SK-N-MC (cell line): ENCODE measurements around the gene C12orf43.

Experiments
- DNase-seq: peaks from one replicate; pipeline ENCODE4 v3.0.0-alpha.2; 2011; ENCODE audit warnings: low read depth, low spot score
- H3K27ac ChIP-seq: fragments of 200-600 bp; sonication (generic); 2 replicates; pipeline ENCODE4 v1.5.1; 2016; ENCODE audit warnings: mixed run types
- H3K36me3 ChIP-seq: fragments of 200-600 bp; sonication (generic); 2 replicates; pipeline ENCODE4 v1.6.1; 2017; ENCODE audit warnings: antibody characterized with exemption, low read length, mixed read lengths; ENCODE audit not compliant: insufficient read depth
- H3K4me3 ChIP-seq: fragments of 200-600 bp; sonication (generic); 2 replicates; pipeline ENCODE4 v1.5.1; 2016
- H3K9ac ChIP-seq: fragments of 200-600 bp; sonication (generic); 2 replicates; pipeline ENCODE4 v1.8.0; 2017; ENCODE audit warnings: mixed run types, mixed read lengths; ENCODE audit not compliant: insufficient read length
- H3K9me3 ChIP-seq: fragments of 200-600 bp; sonication (generic); 2 replicates; pipeline ENCODE4 v1.6.1; 2017; ENCODE audit warnings: low read depth, mild to moderate bottlenecking, antibody characterized with exemption, low read length, moderate library complexity, mixed read lengths
- EZH2 ChIP-seq: fragments of 200-600 bp; sonication (generic); IDR thresholded peaks from one replicate; pipeline ENCODE4 v1.6.1; 2017; ENCODE audit warnings: antibody characterized with exemption
- FOXP2 ChIP-seq: optimal IDR thresholded peaks from 2 replicates; pipeline ENCODE3; 2011; ENCODE audit warnings: mild to moderate bottlenecking, moderate library complexity; ENCODE audit not compliant: insufficient read depth; ENCODE audit errors: extremely low read length, control extremely low read depth
- POLR2AphosphoS5 ChIP-seq: IDR thresholded peaks from 2 replicates; pipeline ENCODE4 v1.6.1; 2012; ENCODE audit warnings: mild to moderate bottlenecking, low read depth, low read length, borderline replicate concordance

Gene C12orf43

DNA sequence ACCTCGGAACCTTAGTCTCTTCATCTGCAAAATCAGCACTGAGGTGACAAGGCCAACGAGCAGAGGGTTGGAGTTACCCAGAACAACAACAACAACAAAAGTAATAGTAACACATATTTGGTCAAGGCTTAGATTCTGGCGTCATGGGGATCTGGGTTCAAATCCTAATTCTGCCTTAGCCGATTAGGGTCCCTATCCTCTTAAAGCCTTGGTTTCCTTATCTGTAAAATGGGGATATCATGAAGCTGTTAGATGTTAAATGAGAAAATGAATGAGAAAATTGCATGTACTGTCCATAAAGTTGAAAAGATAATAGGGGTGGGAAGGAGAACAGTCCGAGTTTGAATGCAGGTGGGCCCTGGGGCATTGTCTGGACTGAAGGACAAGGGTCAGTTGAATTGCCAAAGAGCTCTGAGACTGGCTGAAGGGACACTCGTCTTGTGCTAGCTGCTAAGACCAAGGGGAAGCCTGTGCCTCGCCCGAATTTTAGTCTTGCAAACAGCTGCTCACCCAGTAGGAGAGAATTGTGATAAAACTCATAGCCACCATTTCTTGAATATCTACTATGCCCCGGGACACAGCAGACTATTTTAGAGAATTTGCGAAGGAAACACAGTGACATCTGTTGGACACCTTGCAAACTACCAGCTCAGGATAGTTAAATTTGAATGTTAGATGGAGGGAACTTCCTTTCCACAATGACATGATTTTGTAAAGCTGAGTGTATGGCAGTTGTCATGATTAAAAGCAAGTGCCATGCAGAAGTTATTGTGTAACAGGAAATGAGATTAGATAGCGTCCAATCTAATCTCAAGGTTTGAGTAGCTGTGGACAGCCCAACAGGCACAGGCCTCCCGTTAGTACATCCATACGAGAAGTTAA is 44.7 kb downstream of the C12orf43 start:
- Histone ChIP-seq H3K36me3 (no peaks in the 10 kb centered on the region), H3K9me3 (no peaks in the 10 kb centered on the region), H3K27ac (no peak overlapping the region), H3K4me3 (no peak overlapping the region), H3K9ac (no peak overlapping the region)
- peak; percentile 62 for DNase-seq
- no peak for TF ChIP-seq FOXP2
- TF ChIP-seq POLR2AphosphoS5 = no peak
- no peak for TF ChIP-seq EZH2

DNA sequence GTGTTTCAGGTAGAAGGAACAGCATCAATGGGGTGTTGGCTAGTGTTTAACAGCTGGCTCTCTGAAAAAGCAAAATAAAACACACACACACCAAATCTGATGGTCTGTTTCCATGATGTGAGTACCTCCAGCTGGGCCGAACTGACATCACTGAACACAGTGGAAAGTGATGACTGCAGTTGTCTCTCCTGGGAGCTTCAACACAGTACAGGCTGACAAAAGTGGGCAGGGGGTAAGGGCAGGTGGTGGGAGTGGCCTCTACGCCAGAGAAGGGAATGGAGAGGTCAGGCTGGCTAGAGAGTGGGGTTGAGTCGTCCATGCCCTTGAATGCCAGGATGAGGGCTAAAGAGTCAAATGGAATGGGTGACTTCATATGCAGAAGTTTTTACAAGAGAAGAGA is 46.0 kb downstream of the C12orf43 start:
- Histone ChIP-seq H3K4me3 (no peak overlapping the region), H3K36me3 (no peaks in the 10 kb centered on the region), H3K9ac (no peak overlapping the region), H3K9me3 (no peaks in the 10 kb centered on the region), H3K27ac (no peak overlapping the region)
- TF ChIP-seq FOXP2 (no peak), EZH2 (no peak), POLR2AphosphoS5 (no peak)
- no peak for DNase-seq

DNA sequence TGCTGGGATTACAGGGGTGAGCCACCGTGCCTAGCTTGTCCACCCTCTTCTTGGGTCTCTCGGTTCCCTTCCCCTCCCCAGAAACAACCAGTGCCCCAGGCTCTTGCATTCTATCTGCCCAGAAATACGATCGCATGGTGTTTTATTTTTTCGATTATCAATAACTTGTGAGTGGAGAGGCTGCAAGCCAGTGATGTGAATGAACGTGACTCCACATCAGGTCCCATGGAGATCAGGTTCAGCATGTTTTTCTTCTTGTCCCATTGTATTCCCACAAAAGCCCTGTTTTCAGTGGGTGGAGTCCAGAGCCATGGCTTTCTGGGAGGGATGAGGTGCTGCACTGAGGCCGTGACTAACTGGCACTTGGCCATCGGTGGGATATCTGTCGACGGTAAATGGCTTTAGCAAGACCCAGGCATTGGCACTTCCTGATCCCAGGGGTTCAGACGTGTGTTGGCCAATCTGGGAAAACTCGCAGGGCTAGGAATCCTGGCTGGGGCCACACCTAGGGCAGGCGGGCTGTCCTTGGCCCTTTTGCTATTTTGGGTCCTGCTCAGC is 50.7 kb downstream of the C12orf43 start:
- TF ChIP-seq EZH2 = no peak
- TF ChIP-seq POLR2AphosphoS5 = no peak
- TF ChIP-seq FOXP2 = no peak
- DNase-seq = no peak

DNA sequence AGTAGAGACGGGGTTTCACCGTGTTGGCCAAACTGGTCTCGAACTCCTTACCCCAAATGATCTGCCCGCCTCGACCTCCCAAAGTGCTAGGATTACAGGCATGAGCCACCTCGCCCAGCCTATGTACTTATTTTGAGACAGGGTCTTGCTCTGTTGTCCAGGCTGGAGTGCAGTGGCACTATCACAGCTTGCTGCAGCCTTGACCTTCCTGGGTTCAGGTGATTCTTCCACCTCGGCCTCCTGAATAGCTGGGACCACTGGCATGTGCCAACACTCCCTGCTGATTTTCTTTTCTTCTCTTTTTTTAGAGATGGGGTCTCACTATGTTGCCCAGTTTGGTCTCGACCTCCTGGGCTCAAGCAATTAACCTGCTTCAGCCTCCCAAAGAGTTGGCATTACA is 52.0 kb downstream of the C12orf43 start:
- no peak for DNase-seq
- TF ChIP-seq POLR2AphosphoS5 (no peak), EZH2 (no peak)
- H3K36me3 ChIP-seq = no peaks in the 10 kb centered on the region

More for the DNA sequence above, 50.7 kb downstream of the C12orf43 start:
- no peak overlapping the region for H3K4me3 ChIP-seq
- H3K27ac ChIP-seq = no peak overlapping the region
- no peak overlapping the region for H3K9ac ChIP-seq
- H3K9me3 ChIP-seq = no peaks in the 10 kb centered on the region
- H3K36me3 ChIP-seq = no peaks in the 10 kb centered on the region

DNA sequence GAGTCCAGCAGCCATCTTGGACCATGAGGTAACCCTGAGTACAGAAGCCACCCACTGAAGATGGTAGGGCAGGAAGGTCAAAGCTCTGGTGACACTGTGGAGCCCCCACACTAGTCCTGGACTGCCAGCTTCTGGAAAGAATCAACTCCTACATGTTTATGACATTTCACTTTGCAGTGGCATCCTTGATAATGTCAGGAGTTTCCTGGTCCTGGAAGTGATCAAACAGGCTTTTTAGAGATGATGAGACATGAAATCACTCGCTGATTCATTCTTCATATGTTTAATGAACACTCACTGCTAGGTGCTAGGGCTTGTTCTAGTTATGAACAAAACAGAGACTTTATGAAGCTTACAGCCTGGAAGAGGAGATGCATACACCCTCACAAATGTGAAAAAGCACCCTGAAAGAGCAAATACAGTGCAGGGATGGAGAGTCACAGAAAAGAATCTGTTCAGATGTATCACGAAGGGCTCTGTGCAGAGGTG is 53.7 kb downstream of the C12orf43 start:
- Histone ChIP-seq H3K9ac (peak overlapping the region; percentile 48), H3K27ac (peak overlapping the region; percentile 99), H3K4me3 (no peak overlapping the region), H3K36me3 (no peaks in the 10 kb centered on the region), H3K9me3 (no peaks in the 10 kb centered on the region)
- no peak for TF ChIP-seq FOXP2
- TF ChIP-seq EZH2 = no peak
- no peak for TF ChIP-seq POLR2AphosphoS5
- no peak for DNase-seq

More for the DNA sequence above, 52.0 kb downstream of the C12orf43 start:
- Histone ChIP-seq H3K4me3 (no peak overlapping the region), H3K9ac (no peak overlapping the region), H3K27ac (no peak overlapping the region), H3K9me3 (no peaks in the 10 kb centered on the region)

DNA sequence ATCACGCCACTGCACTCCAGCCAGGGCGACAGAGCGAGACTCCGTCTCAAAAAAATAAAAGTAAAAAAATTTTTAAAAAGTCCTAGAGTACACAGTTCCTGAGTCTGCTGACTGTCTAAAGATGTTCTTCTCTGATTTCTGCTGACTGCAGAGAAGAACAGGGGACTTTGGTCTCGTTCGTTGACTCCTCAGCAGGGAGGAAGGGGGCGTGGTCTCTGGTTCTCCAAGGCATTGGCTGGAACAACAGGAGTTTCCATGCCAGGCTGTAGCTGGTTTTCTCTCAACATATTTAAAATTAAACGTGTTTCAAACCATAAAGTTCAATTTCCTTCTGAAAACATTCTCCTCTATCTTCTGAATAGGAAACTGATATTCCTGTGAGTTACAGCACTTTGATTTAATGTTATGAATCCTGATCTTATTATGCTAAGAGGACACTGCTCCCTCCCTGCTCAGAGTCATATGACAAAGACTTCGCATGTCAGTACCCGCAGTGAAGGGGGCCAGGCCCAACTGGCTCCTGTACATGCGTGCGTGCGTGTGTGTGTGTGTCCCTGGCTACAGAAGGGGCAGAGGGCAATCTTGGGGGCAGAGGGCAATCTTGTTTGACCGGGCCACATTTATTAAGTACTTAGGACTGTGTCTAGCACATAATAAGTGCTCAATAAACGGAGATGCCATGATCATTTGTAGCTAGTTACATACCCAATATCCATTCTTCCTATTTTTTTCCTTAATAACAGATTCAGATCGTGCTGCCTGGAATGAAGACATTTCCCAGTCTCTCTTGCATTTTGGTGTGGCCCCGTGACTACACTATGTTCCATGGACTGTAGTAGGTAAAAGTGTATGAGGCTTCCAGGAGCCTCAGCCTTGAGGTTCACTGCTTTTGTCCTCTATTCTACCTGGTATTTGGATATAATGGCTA is 54.4 kb downstream of the C12orf43 start:
- Histone ChIP-seq H3K9me3 (no peaks in the 10 kb centered on the region), H3K4me3 (peak overlapping the region; percentile 44), H3K36me3 (no peaks in the 10 kb centered on the region), H3K9ac (peak overlapping the region; percentile 48), H3K27ac (peak overlapping the region; percentile 99)
- no peak for TF ChIP-seq EZH2
- no peak for TF ChIP-seq FOXP2
- TF ChIP-seq POLR2AphosphoS5 = peak; percentile 56
- DNase-seq = peak; percentile 86

DNA sequence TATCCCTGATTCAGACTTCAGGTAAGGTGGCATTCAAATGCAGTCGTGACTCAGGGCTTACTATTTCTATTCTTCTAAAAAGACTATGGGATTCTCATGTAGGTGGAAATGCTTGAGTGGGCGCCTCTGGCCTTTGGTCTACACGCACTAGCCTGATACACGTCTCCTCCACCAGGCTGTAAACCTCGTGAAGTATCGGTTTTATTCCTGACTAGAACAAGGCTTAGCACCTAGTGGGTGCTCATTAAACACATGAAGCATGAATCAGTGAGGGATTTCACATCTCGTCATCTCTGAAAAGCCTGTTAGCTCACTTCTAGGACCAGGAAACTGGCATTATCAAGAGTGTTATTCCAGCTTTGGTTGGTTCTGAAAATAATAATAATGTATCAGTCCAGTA is 55.6 kb downstream of the C12orf43 start:
- Histone ChIP-seq H3K27ac (peak overlapping the region; percentile 99), H3K4me3 (no peak overlapping the region), H3K9ac (peak overlapping the region; percentile 1), H3K36me3 (no peaks in the 10 kb centered on the region), H3K9me3 (no peaks in the 10 kb centered on the region)
- no peak for DNase-seq
- TF ChIP-seq POLR2AphosphoS5 (no peak), EZH2 (no peak), FOXP2 (no peak)
